AG04450 (cell line): ENCODE data around the gene PRR3. TPM values are rescaled to one million over a fixed set of nuclear protein-coding genes. Genes with fewer than 3 reads are reported as not detected.

ENCODE experiments used
- CTCF ChIA-PET: fragments of 300-600, 350-600 bp; formaldehyde crosslinking; extraction: SDS; loops from one replicate; lab custom pipeline; 2022; ENCODE audit warnings: antibody characterized with exemption, inconsistent platforms; lab: Charles Lee
- POLR2A ChIA-PET: fragments of 350-600 bp; formaldehyde crosslinking; extraction: SDS; loops from one replicate; lab custom pipeline; 2021; ENCODE audit warnings: antibody characterized with exemption, inconsistent platforms; lab: Yijun Ruan, JAX
- DNase-seq: peaks from one replicate; pipeline ENCODE4 v3.0.0-alpha.2; 2011; ENCODE audit warnings: low read depth, low spot score
- H3K27ac ChIP-seq: one replicate; pipeline ENCODE4 v1.5.1; 2012; ENCODE audit warnings: low read depth, low read length, control low read depth
- H3K27me3 ChIP-seq: one replicate; pipeline ENCODE4 v1.6.0; 2012; ENCODE audit warnings: low read length; ENCODE audit not compliant: control insufficient read depth, insufficient read depth
- H3K4me3 ChIP-seq: 2 replicates; pipeline ENCODE4 v1.5.1; 2011; ENCODE audit warnings: mild to moderate bottlenecking, low read depth, low read length, control low read depth
- H3K9me3 ChIP-seq: 2 replicates; pipeline ENCODE4 v1.5.1; 2012; ENCODE audit warnings: low read length; ENCODE audit not compliant: control insufficient read depth, insufficient read depth
- CTCF ChIP-seq: IDR thresholded peaks from 2 replicates; pipeline ENCODE4 v1.5.1; 2011; ENCODE audit warnings: low read depth, low read length, control low read depth, inconsistent platforms
- polyA plus RNA-seq: library from polyadenylated mRNA; depleted of rRNA; stranded (reverse); fragments of >200 nt; gene quantifications from 2 replicates; pipeline ENCODE4 v1.2.3, GENCODE V29; 2011

The PRR3 gene
- polyA plus RNA-seq, 1 experiment, result 26.8 TPM

GRCh38 chr6:30548375-30548774 is 8.7 kb upstream of the PRR3 start:
- no peak for DNase-seq
- Histone ChIP-seq H3K27me3 (no peaks in the 10 kb centered on the region), H3K4me3 (no peak overlapping the region), H3K9me3 (no peaks in the 10 kb centered on the region), H3K27ac (no peak overlapping the region)
- no peak for TF ChIP-seq CTCF
- POLR2A ChIA-PET, result no interaction called here
- CTCF ChIA-PET, result interaction anchor here (1.5 to 15.5 kb wide), 2 partner anchors 19 to 65 kb away, joined by 3 to 437 read pairs; no protein-coding TSS in a partner anchor

GRCh38 chr6:30554404-30554803 is 2.7 kb upstream of the PRR3 start:
- DNase-seq, result no peak
- Histone ChIP-seq H3K27me3 (no peaks in the 10 kb centered on the region), H3K27ac (no peak overlapping the region), H3K9me3 (no peaks in the 10 kb centered on the region), H3K4me3 (peak overlapping the region; percentile 100)
- ChIA-PET CTCF (interaction anchor here (1.0 to 6.7 kb wide), 2 partner anchors 9 to 11 kb away, joined by 3 to 101 read pairs; no protein-coding TSS in a partner anchor), POLR2A (no interaction called here)
- TF ChIP-seq CTCF, result no peak

- POLR2A ChIA-PET, result interaction anchor here (1.3 kb wide), 1 partner anchor 16 kb away, joined by 3 read pairs; the partner anchor contains the start of gene ABCF1
- CTCF ChIA-PET, result interaction anchor here (0.7 to 6.7 kb wide), 3 partner anchors 9 to 23 kb away, joined by 3 to 101 read pairs (median 3); no protein-coding TSS in a partner anchor
- peak overlapping the region; percentile 97 for H3K27ac ChIP-seq
- TF ChIP-seq CTCF, result no peak
- no peaks in the 10 kb centered on the region for H3K27me3 ChIP-seq
- DNase-seq, result no peak
- H3K9me3 ChIP-seq, result no peaks in the 10 kb centered on the region
- H3K4me3 ChIP-seq, result peak overlapping the region; percentile 100
These were observed 1.9 kb upstream of the PRR3 start for GRCh38 chr6:30554962-30555815.

GRCh38 chr6:30555816-30556065 is 1.4 kb upstream of the PRR3 start:
- ChIA-PET CTCF (interaction anchor here (6.7 kb wide), 1 partner anchor 13 kb away, joined by 101 read pairs; no protein-coding TSS in a partner anchor), POLR2A (interaction anchor here (1.3 kb wide), 1 partner anchor 15 kb away, joined by 3 read pairs; the partner anchor contains the start of gene ABCF1)

More at GRCh38 chr6:30555816-30556065, 1.4 kb upstream of the PRR3 start:
- peak overlapping the region; percentile 97 for H3K27ac ChIP-seq
- TF ChIP-seq CTCF, result no peak
- no peaks in the 10 kb centered on the region for H3K9me3 ChIP-seq
- peak overlapping the region; percentile 100 for H3K4me3 ChIP-seq
- no peak for DNase-seq
- H3K27me3 ChIP-seq, result no peaks in the 10 kb centered on the region
